Measurements from ENCODE around the gene FAIM.

DNA sequence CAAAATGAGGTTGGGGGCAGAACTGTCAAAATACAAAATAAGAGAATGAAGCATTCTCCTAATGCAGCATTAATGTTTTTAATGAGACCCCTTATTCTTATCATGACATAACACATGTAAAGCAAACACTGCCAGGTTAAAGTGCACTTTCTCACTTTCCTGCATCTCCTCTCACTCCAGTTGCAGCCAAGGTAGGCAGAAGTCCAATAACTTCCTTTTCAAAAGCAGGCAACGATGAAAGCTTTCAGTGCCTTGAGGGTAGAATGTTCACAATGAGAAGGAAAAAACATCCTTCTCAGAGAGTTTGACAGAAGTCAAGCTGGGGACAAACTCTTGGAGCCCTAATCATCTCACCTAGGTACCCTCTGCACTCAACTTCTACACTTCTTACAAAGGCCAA lies 59.5 kb downstream of the FAIM start:
- TF ChIP-seq, protein P1, sequence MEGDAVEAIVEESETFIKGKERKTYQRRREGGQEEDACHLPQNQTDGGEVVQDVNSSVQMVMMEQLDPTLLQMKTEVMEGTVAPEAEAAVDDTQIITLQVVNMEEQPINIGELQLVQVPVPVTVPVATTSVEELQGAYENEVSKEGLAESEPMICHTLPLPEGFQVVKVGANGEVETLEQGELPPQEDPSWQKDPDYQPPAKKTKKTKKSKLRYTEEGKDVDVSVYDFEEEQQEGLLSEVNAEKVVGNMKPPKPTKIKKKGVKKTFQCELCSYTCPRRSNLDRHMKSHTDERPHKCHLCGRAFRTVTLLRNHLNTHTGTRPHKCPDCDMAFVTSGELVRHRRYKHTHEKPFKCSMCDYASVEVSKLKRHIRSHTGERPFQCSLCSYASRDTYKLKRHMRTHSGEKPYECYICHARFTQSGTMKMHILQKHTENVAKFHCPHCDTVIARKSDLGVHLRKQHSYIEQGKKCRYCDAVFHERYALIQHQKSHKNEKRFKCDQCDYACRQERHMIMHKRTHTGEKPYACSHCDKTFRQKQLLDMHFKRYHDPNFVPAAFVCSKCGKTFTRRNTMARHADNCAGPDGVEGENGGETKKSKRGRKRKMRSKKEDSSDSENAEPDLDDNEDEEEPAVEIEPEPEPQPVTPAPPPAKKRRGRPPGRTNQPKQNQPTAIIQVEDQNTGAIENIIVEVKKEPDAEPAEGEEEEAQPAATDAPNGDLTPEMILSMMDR (IDR thresholded peaks at IDR 0.05): no peak
- TF ChIP-seq POLR2A (IDR thresholded peaks at IDR 0.05): no peak
